AG09319 (cell line): ENCODE measurements around the gene GTSE1.

Source experiments
- DNase-seq: peaks from one replicate; pipeline ENCODE4 v3.0.0-alpha.2; 2010; ENCODE audit warnings: low read depth; ENCODE audit errors: extremely low read depth
- CTCF ChIP-seq: IDR thresholded peaks from 2 replicates; pipeline ENCODE4 v1.5.1; 2011; ENCODE audit warnings: low read depth, mild to moderate bottlenecking, inconsistent platforms, low read length, moderate library complexity

The GTSE1 gene

GRCh38 chr22:46318576-46318975 is 21.9 kb downstream of the GTSE1 start:
- no peak for DNase-seq
- TF ChIP-seq CTCF = no peak

DNA sequence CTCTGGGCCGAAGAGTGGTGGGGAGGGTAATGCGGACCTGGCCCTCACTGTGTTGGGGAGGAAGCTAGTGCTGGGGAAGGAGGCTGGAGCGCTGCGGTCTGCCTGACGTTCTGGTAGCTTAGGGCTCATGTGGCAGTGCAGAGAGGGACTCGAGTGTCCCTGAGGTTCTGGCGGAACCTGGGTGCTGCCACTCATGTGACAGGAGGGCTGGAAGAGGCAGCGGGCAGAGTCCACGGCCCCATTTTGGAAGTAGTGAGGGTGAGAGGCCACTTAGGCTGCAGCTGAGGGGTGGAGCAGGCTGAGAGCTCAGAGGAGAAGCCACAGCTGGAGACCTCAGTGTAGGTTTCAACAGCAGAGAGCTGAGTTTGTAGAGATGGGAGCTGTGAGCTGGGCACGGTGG is 22.6 kb downstream of the GTSE1 start:
- DNase-seq = no peak
- no peak for TF ChIP-seq CTCF

GRCh38 chr22:46320166-46320710 is 23.6 kb downstream of the GTSE1 start:
- TF ChIP-seq CTCF = no peak
- no peak for DNase-seq

DNA sequence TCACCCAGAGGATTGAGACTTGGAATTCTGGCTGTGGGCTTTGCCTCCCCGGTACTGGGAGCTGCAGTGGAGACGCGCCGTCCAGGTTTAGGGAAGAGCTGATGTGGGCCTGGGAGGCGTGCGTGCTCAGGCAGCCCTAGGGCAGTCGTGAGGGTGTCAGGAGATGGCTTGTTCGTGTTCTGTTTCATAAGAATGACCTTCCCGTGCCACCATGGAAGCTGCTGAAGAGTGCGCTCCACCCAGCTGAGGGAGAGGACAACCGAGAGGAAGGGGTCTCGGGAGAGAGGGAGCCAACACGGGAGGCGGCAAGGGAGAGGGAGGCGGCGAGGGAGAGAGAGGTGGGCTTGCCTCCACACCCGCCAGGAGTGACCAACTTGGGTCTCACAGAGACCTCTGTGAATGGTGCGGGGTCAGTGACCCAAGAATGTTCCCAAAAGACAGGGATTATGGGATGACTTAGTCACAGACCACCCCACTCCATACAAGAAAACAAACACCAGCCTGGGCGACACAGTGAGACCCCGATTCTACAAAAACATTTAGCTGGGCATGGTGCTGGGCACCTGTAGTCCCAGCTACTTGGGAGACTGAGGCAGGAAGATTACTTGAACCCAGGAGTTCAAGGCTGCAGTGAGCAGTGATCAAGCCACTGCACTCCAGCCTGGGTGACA is 24.2 kb downstream of the GTSE1 start:
- TF ChIP-seq CTCF = no peak
- DNase-seq = no peak

DNA sequence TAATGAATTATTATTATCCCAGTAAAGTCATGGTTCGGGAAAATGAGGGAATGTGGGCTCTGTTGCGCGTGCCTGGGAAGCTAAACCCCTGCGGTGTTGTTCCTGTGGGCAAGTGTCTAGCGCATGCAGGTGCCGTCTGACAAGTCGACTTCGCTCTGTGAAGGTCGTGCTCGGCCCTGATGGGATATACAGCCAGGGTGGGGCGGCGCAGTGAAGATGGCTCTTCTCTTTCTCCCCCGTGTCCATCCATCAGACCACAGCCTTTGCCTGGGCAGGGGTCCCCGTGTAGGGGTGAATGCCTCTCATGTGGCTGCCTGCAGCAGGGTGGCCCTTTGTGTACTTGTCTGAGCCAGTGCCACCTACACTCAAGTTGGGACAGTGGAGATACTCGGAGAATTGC is 26.0 kb downstream of the GTSE1 start:
- TF ChIP-seq CTCF = no peak
- no peak for DNase-seq

- no peak for DNase-seq
- TF ChIP-seq CTCF = no peak
Observed at GRCh38 chr22:46323162-46323561, 26.5 kb downstream of the GTSE1 start.

DNA sequence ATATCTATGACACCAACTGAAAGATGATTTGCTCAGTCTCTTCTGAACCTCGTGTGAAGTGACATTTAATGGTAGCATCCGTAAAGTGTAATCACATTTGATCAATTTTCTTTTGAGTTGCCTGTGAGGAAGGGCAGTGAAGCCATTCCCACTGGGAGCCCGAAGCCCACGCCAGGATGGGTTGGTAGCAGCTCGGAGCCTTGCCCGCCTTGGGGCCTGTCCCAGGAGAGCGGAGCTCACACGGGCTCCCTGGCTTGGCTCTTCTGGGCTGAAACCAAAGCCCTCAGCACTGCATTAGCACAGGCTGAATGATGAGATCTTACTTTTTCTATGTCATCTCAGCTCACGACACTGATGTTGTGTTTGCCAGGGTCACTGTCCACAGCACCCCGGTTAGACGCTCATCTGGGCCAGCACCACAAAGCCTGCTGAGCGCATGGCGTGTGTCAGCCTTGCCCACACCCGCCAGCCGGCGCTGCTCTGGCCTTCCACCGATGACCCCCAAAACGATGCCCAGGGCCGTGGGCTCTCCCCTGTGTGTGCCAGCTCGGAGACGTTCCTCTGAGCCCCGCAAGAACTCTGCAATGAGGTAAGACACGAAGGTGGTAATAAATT is 29.5 kb downstream of the GTSE1 start:
- DNase-seq = no peak
- no peak for TF ChIP-seq CTCF
